Measurements from ENCODE around the gene NOX1.

Gene NOX1

DNA sequence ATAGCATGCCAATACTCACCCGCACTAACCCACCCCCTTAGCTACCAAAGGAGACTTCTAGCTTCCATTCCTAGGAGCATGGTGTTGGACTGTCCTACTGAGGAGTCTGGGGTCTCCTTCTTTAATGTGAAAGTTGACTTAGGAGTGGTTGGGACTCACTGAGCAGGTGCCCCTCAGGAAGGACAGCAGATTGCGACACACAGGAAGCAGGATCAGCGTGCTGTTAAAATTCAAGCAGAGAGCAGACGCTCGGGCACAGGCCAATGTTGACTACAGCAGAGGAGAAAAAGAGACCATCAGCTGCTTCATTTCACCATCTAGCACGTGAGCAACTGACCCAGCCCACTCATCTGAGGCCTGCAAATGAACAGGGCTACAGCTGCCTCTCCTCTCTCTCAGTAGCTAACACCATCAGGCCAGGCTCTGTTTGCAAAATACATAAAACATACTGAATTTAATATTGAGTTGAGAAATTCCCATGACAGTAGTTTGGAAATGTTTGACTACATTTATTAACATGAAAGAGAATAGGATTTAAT, 10.8 kb downstream of the NOX1 start:
- H3K4me3 ChIP-seq (ENCODE audit: low read depth, low read length): no peak overlapping the region
- TF ChIP-seq, protein P1, sequence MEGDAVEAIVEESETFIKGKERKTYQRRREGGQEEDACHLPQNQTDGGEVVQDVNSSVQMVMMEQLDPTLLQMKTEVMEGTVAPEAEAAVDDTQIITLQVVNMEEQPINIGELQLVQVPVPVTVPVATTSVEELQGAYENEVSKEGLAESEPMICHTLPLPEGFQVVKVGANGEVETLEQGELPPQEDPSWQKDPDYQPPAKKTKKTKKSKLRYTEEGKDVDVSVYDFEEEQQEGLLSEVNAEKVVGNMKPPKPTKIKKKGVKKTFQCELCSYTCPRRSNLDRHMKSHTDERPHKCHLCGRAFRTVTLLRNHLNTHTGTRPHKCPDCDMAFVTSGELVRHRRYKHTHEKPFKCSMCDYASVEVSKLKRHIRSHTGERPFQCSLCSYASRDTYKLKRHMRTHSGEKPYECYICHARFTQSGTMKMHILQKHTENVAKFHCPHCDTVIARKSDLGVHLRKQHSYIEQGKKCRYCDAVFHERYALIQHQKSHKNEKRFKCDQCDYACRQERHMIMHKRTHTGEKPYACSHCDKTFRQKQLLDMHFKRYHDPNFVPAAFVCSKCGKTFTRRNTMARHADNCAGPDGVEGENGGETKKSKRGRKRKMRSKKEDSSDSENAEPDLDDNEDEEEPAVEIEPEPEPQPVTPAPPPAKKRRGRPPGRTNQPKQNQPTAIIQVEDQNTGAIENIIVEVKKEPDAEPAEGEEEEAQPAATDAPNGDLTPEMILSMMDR (IDR thresholded peaks at IDR 0.05; ENCODE audit: borderline replicate concordance, insufficient read depth, low read depth, low read length): no peak

DNA sequence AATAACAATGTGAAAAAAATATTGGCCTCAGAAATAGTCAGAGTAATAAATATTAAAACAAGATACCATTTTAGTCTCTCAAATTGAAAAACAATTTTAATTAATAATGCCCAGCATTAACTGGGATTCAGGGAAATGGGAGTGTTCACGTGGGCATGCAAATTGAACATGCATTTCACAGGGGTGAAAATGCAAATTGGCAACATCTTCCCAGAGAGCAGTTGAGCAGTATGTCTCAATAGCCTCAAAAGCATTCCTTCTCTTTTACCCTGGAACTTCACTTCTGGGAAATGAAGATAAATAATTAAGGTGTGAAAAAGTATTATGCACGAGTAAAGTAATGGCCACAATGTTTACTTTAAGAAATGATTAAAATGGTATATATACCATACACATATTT, 21.3 kb downstream of the NOX1 start:
- no peak overlapping the region for H3K4me3 ChIP-seq (ENCODE audit: low read depth, low read length)
- TF ChIP-seq, protein P1 (IDR thresholded peaks at IDR 0.05; ENCODE audit: borderline replicate concordance, insufficient read depth, low read depth, low read length): no peak

DNA sequence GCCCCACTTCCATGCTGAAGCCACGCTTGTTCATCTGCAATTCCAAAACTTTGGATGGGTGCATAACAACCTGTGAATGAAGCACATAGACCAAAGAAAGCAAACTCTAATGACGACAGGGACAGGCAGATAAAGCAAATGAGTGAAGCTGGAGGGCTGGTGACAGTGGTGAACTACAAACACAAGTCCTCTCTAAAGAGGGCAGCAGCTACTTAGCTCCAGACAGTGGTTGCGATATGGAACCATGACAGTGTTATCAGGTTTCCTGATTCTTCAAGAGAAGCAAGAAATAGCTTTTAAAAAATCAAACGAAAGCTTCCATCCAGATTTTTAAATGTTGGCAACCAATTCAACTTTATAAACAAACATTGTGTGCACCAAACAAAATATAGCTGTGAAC, 23.8 kb downstream of the NOX1 start:
- TF ChIP-seq, protein P1 (IDR thresholded peaks at IDR 0.05; ENCODE audit: borderline replicate concordance, insufficient read depth, low read depth, low read length): no peak
- H3K4me3 ChIP-seq (ENCODE audit: low read depth, low read length): no peak overlapping the region

DNA sequence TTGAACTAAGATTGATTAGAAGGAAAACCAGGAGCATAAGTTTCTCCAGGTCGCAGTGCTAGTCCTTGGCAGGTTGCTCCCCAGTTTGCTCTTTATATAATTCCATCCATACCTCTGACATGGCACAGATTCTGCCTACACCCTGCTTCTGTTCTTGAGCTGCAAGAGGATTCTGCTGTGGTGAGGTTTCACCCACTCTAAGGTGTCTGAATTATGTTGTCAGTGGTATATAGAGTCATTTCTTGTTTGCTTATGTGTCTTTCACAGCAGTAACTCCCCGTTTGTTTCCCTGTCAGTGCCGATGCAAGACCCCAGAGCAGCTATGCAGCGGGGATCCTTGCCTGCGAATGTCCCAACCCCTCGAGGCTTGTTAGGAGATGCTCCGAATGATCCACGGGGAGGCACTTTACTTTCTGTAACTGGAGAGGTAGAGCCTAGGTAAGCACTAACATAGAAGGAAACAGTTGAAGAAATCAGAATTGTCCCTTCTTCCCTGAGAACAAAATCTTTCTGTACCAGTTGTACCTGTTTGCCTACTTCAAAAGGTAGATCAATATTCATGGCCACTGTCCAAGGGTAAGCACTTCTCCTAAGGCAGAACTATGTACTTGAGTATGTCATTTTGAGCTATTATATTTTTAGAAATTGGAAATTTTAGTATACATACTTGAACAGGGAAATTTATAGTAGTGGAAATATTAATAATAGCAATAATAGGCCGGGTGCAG, 42.8 kb downstream of the NOX1 start:
- no peak overlapping the region for H3K4me3 ChIP-seq (ENCODE audit: low read depth, low read length)
- TF ChIP-seq, protein P1 (IDR thresholded peaks at IDR 0.05; ENCODE audit: borderline replicate concordance, insufficient read depth, low read depth, low read length): no peak

DNA sequence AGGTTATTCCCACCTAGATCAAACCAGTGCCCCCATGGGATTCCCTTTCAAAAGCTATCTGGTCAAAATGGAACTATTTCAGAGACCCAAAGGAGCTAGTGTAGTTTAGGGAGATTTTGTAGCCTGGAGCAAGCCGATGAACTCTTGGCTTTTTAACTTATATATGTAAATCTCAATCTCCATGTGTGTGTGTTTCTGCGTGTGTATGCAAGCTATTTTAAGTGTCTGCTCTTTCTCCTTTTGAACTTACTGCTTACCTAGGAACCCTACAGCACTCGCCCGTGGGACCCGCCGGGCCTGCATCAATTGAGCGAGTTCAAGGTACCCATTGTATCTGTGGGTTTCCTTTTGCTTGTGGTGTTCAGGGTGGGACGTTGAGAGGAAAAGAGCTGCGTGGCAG, 43.6 kb downstream of the NOX1 start:
- TF ChIP-seq, protein P1 (IDR thresholded peaks at IDR 0.05; ENCODE audit: borderline replicate concordance, insufficient read depth, low read depth, low read length): no peak
- H3K4me3 ChIP-seq (ENCODE audit: low read depth, low read length): no peak overlapping the region

DNA sequence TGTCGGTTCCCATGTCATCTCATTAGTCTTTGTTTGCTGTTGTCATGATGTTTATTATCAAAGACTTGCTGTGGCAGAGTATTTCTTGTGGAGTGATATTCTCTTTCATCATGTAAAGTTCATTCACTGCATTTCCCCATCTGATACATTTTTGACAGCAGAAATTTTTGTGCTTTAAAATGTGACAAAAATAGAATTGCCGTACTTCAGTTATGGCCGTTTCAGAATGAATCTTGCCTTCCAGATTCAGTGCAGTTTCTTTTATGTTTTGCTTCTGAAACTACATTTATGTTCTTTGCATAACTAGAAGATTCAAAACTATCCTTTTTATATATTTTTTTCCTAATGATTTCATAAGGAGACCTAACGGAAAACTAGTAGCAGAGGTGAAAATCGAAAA, 44.0 kb downstream of the NOX1 start:
- H3K4me3 ChIP-seq (ENCODE audit: low read depth, low read length): no peak overlapping the region
- TF ChIP-seq, protein P1 (IDR thresholded peaks at IDR 0.05; ENCODE audit: borderline replicate concordance, insufficient read depth, low read depth, low read length): no peak

DNA sequence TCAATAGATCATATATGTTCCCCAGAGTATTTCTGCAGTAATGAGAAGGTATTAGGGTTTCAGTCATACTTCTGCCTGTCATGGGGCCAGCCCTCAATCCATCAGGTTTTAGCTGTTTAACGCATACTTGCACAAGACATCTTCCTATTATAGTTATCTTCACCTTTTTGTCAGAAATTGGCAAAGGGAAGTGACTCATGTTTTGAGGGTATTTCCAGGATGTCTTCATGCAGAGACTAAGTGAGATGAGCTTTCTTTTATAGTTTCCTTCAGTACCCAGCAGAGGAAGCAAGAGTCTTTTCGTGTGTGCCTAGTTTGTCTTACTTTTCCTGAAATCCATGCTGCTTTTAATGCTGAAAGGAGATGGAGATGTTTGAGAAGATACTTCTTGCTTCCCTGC, 44.4 kb downstream of the NOX1 start:
- no peak overlapping the region for H3K4me3 ChIP-seq (ENCODE audit: low read depth, low read length)

More for the DNA sequence above, 44.4 kb downstream of the NOX1 start:
- TF ChIP-seq, protein P1 (IDR thresholded peaks at IDR 0.05; ENCODE audit: borderline replicate concordance, insufficient read depth, low read depth, low read length): no peak
